Measurements from ENCODE around the gene MOSMO. TPM values are rescaled to one million over a fixed set of nuclear protein-coding genes. Genes with fewer than 3 reads are reported as not detected.

Gene MOSMO
- total and polyA plus RNA-seq, 2 of the 4 experiments (the other 2 are of a cell fraction), result 10.5 to 16.0 TPM

DNA sequence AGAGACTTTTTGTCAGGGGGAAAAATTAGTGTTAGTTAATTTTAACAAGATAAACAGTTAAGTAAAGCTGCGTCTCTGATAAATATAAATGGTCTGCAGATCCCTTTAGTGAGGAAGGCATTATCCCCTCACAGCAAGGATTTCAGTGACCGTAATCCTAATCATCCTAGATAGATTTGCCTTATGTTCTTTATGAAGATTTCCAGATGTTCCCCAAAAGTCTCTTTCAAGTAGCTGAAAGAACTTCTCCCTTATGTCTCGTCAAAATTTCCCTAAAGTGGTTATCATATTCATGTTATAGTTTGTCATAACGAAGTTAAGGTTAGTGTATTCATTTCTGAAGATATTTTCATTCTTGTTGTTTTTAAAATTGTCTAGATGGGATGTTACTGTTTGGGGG is 5.6 kb downstream of the MOSMO start:
- Histone ChIP-seq H3K9me3 (ENCODE audit: control insufficient read depth, insufficient read depth, low read length) (no peaks in the 10 kb centered on the region), H4K8ac (ENCODE audit: low read depth in 2 of 2, low read length in 2 of 2) (no peak overlapping the region), H3K4me1 (ENCODE audit: control insufficient read depth, insufficient read depth, low read length) (peaks cover 6% of the 10 kb centered on the region; the same call in 1 of the 2 replicates), H3K4me3 (ENCODE audit: insufficient read depth, low read depth, low read length) (no peak overlapping the region), H2BK20ac (ENCODE audit: low read depth, low read length) (no peak overlapping the region), H4K5ac (ENCODE audit: low read depth, low read length) (no peak overlapping the region), H3K4me2 (ENCODE audit: low read depth, low read length) (no peak overlapping the region), H2BK15ac (ENCODE audit: low read depth, low read length) (no peak overlapping the region), H2AK5ac (ENCODE audit: low read depth, low read length) (no peak overlapping the region), H3K4ac (ENCODE audit: low read depth, low read length) (no peak overlapping the region), H3K18ac (ENCODE audit: low read depth, low read length) (no peak overlapping the region), H3K79me1 (ENCODE audit: low read depth in 1 of 2, low read length in 2 of 2) (peaks cover 10 to 65% of the 10 kb centered on the region in 2 experiments; a peak in 3 of 4 replicates), H3K23ac (ENCODE audit: low read depth, low read length) (no peak overlapping the region), H2BK120ac (ENCODE audit: low read depth, low read length) (no peak overlapping the region), H3K14ac (replicated peaks; ENCODE audit: low read depth, low read length) (no peak overlapping the region), H4K20me1 (ENCODE audit: insufficient read depth, low read length) (peaks cover 48% of the 10 kb centered on the region), H3K36me3 (ENCODE audit: control insufficient read depth, insufficient read depth, low read length) (no peaks in the 10 kb centered on the region; the same call in 1 of the 2 replicates), H2AK9ac (replicated peaks; ENCODE audit: low read depth, low read length, poor library complexity) (no peak overlapping the region), H2BK5ac (ENCODE audit: low read depth, low read length, poor library complexity, severe bottlenecking) (no peak overlapping the region), H3K27ac (ENCODE audit: insufficient read depth, low read length) (no peak overlapping the region), H3K9ac (ENCODE audit: low read depth, low read length) (no peak overlapping the region), H3K56ac (ENCODE audit: extremely low read depth, insufficient read depth, low read length) (no peak overlapping the region), H4K91ac (ENCODE audit: insufficient read depth, low read depth, low read length) (no peak overlapping the region), H3K9me1 (ENCODE audit: insufficient read depth, low read length) (peaks cover 14% of the 10 kb centered on the region), H3K27me3 (ENCODE audit: control insufficient read depth, insufficient read depth, low read length) (no peaks in the 10 kb centered on the region), H2AFZ (replicated peaks; ENCODE audit: low read length, poor library complexity) (no peak overlapping the region)
- in situ Hi-C loops (cut with MboI; ENCODE audit: low sequenced_read_pairs), result no loop called here
- ChIA-PET CTCF (no interaction called here), POLR2A (ENCODE audit: unreplicated experiment) (no interaction called here)
- intact Hi-C loops (cut with micrococcal nuclease), result no loop called here
- ATAC-seq (ENCODE audit: low read depth) (no peak), DNase-seq (no peak)
- no CpG with 5 or more reads among the region's 4 CpGs for WGBS, 2 experiments (ENCODE audit: extremely low coverage in 2 of 2, insufficient read length in 1 of 2)
- BruUV-seq (replicated peaks), result no TSS peak
- dilution Hi-C loops (cut with HindIII; ENCODE audit: low sequenced_read_pairs, unreplicated experiment), result no loop called here
- TF ChIP-seq RFX5 (IDR thresholded peaks at IDR 0.05; ENCODE audit: low read depth, low read length) (no peak), NFE2L2 (IDR thresholded peaks at IDR 0.05; ENCODE audit: low read depth, low read length) (no peak), CEBPB (IDR thresholded peaks at IDR 0.05; ENCODE audit: low read depth, low read length) (no peak), FOS (IDR thresholded peaks at IDR 0.05; ENCODE audit: low read depth, low read length) (no peak), RCOR1 (IDR thresholded peaks at IDR 0.05; ENCODE audit: insufficient replicate concordance, low read length) (no peak), BHLHE40 (IDR thresholded peaks at IDR 0.05; ENCODE audit: low read depth, low read length) (no peak), MAZ (IDR thresholded peaks at IDR 0.05; ENCODE audit: borderline replicate concordance, low read depth, low read length) (no peak), POLR2A (IDR thresholded peaks at IDR 0.05; ENCODE audit: low read depth, low read length) (no peak), RAD21 (IDR thresholded peaks at IDR 0.05; ENCODE audit: low read length) (no peak), CHD1 (IDR thresholded peaks at IDR 0.05; ENCODE audit: low read depth, low read length) (no peak), SMC3 (IDR thresholded peaks at IDR 0.05; ENCODE audit: low read depth, low read length) (no peak), MXI1 (IDR thresholded peaks at IDR 0.05; ENCODE audit: borderline replicate concordance, low read depth, low read length) (no peak), MAFK (IDR thresholded peaks at IDR 0.05; ENCODE audit: low read depth, low read length) (no peak)
- TF ChIP-seq, protein P1, sequence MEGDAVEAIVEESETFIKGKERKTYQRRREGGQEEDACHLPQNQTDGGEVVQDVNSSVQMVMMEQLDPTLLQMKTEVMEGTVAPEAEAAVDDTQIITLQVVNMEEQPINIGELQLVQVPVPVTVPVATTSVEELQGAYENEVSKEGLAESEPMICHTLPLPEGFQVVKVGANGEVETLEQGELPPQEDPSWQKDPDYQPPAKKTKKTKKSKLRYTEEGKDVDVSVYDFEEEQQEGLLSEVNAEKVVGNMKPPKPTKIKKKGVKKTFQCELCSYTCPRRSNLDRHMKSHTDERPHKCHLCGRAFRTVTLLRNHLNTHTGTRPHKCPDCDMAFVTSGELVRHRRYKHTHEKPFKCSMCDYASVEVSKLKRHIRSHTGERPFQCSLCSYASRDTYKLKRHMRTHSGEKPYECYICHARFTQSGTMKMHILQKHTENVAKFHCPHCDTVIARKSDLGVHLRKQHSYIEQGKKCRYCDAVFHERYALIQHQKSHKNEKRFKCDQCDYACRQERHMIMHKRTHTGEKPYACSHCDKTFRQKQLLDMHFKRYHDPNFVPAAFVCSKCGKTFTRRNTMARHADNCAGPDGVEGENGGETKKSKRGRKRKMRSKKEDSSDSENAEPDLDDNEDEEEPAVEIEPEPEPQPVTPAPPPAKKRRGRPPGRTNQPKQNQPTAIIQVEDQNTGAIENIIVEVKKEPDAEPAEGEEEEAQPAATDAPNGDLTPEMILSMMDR (conservative IDR thresholded peaks at IDR 0.05; ENCODE audit: low read depth, low read length), result no peak
- TF ChIP-seq, protein P2, sequence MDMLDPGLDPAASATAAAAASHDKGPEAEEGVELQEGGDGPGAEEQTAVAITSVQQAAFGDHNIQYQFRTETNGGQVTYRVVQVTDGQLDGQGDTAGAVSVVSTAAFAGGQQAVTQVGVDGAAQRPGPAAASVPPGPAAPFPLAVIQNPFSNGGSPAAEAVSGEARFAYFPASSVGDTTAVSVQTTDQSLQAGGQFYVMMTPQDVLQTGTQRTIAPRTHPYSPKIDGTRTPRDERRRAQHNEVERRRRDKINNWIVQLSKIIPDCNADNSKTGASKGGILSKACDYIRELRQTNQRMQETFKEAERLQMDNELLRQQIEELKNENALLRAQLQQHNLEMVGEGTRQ (IDR thresholded peaks at IDR 0.05; ENCODE audit: low read depth, low read length), result no peak
- TF ChIP-seq, protein P3, sequence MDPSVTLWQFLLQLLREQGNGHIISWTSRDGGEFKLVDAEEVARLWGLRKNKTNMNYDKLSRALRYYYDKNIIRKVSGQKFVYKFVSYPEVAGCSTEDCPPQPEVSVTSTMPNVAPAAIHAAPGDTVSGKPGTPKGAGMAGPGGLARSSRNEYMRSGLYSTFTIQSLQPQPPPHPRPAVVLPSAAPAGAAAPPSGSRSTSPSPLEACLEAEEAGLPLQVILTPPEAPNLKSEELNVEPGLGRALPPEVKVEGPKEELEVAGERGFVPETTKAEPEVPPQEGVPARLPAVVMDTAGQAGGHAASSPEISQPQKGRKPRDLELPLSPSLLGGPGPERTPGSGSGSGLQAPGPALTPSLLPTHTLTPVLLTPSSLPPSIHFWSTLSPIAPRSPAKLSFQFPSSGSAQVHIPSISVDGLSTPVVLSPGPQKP (IDR thresholded peaks at IDR 0.05; ENCODE audit: borderline replicate concordance, low read depth, low read length), result no peak
